GM23248 (cell line): ENCODE data around the gene TMTC1.

ENCODE experiments used
- EZH2 ChIP-seq: fragments of 200-600 bp; sonication (generic); IDR thresholded peaks from 2 replicates; pipeline ENCODE4 v1.6.1; 2018; ENCODE audit warnings: antibody characterized with exemption, mild to moderate bottlenecking; ENCODE audit not compliant: insufficient read depth, poor library complexity, severe bottlenecking
- EZH2phosphoT487 ChIP-seq: fragments of 200-600 bp; sonication (generic); IDR thresholded peaks from 2 replicates; pipeline ENCODE4 v1.6.1; 2018; ENCODE audit warnings: antibody characterized with exemption, moderate library complexity, mild to moderate bottlenecking, low read depth; ENCODE audit not compliant: insufficient read depth

DNA sequence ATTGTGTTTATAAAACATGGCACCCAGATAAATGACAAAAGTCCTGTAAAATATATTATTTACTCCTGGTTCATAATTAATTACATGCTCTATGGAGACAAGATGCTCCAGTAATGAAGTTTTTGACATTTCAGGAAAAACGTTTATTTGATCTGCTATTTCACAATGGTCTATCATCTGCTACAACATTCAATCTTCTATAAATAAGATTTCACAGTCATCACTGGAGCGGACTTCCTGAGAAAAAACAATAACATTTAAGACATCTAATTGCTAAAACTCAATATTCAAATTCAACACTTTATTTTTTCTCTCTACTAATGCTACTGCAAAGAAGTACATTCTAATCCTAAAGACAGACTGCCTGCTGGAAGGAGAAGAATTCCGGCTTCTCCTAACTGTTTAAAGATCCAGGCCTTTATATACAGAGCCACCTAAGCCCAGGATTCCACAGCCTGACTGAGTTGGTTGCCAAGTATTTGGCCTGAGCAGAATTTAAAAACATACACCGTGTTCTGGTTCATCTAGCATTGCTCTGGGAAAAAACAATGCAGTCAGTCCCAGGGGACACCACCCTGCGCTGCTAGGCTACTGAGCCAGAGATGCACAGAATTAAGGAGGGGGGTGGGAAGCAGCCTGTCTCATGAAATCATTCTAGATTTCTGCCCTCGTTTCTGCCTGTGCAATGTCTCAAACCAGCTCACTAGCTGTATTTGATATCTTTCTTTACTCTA lies 58.0 kb downstream of the TMTC1 start:
- TF ChIP-seq EZH2 (no peak), EZH2phosphoT487 (no peak)
